HG02840 (cell line): ENCODE data around the gene NEUROD2.
"Not testable (repeated sequence)": the region's sequence is repeated elsewhere in the genome, so short reads cannot be mapped to it uniquely, and the experiment has no call there.

Experiments used
- ATAC-seq: cut with Tn5 transposase; IDR thresholded peaks from one replicate; pipeline ENCODE4 v1.9.1; 2021; ENCODE audit warnings: mild to moderate bottlenecking, moderate library complexity, moderate number of reproducible peaks; ENCODE audit not compliant: unreplicated experiment, low FRiP score

The NEUROD2 gene

GRCh38 chr17:39603304-39604016 lies 4.3 kb downstream of the NEUROD2 start:
- no peak for ATAC-seq

- no peak for ATAC-seq
Measured at GRCh38 chr17:39602533-39603303, 5.0 kb downstream of the NEUROD2 start.

GRCh38 chr17:39601758-39602532 lies 5.8 kb downstream of the NEUROD2 start:
- no peak for ATAC-seq

- ATAC-seq: no peak
Measured at GRCh38 chr17:39600997-39601597, 6.6 kb downstream of the NEUROD2 start.

GRCh38 chr17:39600288-39600996 lies 7.3 kb downstream of the NEUROD2 start:
- no peak for ATAC-seq

GRCh38 chr17:39599665-39600231 lies 8.0 kb downstream of the NEUROD2 start:
- ATAC-seq: no peak

GRCh38 chr17:39599004-39599664 lies 8.6 kb downstream of the NEUROD2 start:
- no peak for ATAC-seq

- ATAC-seq: no peak
Measured at GRCh38 chr17:39598630-39599003, 9.1 kb downstream of the NEUROD2 start.

GRCh38 chr17:39598047-39598481 lies 9.7 kb downstream of the NEUROD2 start:
- ATAC-seq: no peak

GRCh38 chr17:39597372-39598046 lies 10.2 kb downstream of the NEUROD2 start:
- ATAC-seq: no peak

GRCh38 chr17:39596543-39597267 lies 11.0 kb downstream of the NEUROD2 start:
- ATAC-seq: no peak

GRCh38 chr17:39595928-39596510 lies 11.7 kb downstream of the NEUROD2 start:
- ATAC-seq: no peak

- no peak for ATAC-seq
Measured at GRCh38 chr17:39595294-39595693, 12.4 kb downstream of the NEUROD2 start.

GRCh38 chr17:39593371-39593770 lies 14.3 kb downstream of the NEUROD2 start:
- no peak for ATAC-seq

GRCh38 chr17:39591958-39592954 lies 15.5 kb downstream of the NEUROD2 start:
- no peak for ATAC-seq

- ATAC-seq: not testable (repeated sequence)
Measured at GRCh38 chr17:39590180-39590579, 17.5 kb downstream of the NEUROD2 start.
